GM19397 (cell line): ENCODE measurements around the gene NMU.
"Not testable (repeated sequence)": the region's sequence is repeated elsewhere in the genome, so short reads cannot be mapped to it uniquely, and the experiment has no call there.

Source experiments
- ATAC-seq: cut with Tn5 transposase; IDR thresholded peaks from one replicate; pipeline ENCODE4 v1.9.1; 2021; ENCODE audit warnings: mild to moderate bottlenecking, moderate library complexity; ENCODE audit not compliant: unreplicated experiment

The NMU gene

GRCh38 chr4:55635741-55636655 lies at the start of gene NMU:
Gene NMU (minus strand): TSS chr4:55636298. CDS start chr4:55636192, 106 bp downstream.
- peak; percentile 66 for ATAC-seq

DNA sequence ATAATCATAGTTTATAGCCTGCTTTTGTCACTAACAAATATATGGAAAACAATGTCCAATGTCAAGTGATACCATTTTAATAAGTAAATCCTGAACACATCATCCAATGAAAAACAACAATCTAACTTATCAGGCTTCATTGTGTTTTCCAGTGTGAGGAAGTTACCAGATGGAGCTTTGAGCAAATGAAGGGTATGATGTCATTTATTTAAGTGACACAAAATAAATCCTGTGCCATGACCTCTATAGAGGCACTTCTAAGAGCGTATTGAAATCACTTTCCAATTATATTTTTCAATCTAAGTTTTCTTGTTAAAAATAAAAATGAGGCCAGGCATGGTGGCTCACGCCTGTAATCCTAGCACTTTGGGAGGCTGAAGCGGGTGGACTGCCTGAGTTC lies 48.2 kb upstream of the NMU start:
- no peak for ATAC-seq

- not testable (repeated sequence) for ATAC-seq
These were observed 46.7 kb upstream of the NMU start for GRCh38 chr4:55682797-55683196.

DNA sequence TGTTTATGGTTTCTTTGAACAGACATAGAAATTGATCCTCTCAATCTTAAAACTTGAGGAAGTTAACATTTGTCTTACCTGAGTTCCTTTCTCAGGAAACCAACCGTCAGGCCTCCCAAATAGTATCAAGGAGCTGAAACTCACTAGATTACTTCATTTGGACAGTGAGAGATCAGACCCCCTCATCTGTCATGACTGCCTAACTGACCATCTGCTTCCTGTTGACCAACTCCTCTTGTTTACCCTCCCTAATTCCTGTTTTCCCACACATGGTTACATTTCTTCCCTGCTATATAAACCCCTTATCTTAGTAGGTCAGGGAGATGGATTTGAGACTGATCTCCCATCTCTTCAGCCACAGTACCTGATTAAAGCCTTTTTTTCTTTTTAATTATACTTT lies 46.2 kb upstream of the NMU start:
- ATAC-seq = no peak

DNA sequence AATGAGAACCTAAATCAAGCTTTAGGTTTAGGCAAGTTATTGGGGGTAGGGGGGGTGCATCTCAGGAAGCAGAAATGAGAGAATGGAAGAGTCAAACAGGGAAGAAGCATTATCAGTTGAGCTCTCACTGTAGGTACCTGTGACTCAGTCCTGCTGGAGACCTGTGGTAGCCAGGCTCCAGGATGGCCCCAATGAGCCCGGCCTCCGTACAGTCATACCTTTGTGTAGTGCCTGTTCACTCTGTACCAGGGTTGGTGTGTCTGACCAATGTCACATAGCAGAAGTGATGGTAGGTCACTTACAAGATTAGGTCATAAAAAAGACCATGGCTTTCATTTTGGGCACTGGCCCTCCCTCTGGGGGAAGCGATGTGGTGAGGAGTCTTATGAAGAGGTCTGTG lies 45.3 kb upstream of the NMU start:
- no peak for ATAC-seq

DNA sequence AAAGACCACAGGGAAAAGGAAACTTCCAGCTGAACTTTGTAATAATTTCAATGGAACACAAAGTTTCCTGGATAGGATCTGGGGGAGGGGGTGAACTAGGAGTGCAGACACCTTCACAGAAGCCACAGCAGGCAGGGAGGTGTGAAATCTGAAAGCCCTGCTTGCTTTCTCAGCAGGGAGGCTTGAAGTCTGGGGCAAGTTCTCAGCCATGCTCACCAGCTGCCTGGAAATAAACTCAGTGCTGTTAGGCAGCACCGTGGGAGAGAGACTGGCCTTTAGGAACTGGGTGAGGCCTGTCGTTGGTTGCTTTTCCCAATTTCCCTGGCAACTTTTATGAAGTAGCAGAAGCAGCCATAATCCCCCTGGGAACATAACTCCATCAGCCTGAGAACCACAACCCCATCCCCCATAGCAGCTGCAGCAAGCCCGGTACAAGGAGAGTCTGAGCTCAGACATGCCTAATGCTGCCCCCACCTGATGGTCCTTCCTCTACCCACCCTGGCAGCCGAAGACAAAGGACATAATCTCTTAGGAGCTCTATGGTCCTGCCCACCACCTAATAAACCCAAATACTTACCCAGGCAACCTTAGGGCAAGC lies 39.2 kb upstream of the NMU start:
- no peak for ATAC-seq

DNA sequence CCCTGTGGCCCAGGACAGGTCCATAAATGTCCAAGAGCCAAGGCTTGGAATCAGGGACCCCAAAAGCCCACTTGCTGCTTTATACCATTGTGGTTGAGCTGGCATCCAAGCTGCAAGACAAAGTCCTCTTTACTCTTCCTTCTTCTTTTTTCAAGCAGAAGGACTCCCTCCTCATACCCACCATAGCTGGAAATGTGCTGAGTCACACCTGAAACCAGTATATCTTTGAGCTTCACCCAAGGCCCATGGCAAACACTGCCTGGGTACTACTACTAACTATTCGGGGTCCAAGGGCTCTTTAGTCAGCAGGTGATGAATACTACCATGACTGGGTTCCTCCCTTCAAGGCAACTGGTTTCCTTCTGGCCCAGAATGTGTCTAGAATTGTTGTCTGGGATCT lies 37.3 kb upstream of the NMU start:
- ATAC-seq = no peak

DNA sequence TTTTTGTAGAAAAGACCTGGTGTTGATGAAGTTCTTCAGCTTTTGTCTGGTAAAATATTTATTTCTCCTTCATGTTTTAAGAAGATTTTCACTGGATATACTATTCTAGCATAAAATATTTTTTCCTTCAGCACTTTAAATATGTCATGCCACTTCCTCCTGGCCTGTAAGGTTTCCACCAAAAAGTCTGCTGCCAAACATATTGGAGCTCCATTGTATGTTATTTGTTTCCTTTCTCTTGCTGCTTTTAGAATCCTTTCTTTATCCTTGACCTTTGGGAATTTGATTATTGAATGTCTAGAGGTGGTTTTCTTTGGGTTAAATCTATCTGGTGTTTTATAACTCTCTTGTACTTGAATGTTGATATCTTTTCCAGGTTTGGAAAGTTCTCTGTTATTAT lies 35.6 kb upstream of the NMU start:
- no peak for ATAC-seq

DNA sequence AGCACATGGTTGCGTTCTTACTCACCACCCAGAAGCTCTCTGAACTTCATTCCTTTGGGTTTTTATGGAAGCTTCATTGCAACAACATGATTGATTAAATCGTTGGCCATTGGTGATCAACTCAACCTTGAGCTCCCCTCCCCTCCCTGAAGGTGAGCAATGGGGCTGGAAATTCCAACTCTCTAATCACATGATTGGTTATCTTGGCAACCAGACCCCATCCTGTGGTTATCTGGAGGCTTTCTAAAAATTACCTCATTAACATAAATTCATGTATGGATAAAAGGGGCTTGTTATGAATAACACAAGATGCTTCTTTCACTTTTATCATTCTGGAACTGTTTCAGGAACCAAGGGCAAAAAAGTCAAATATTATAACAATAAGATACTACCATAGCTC lies 34.6 kb upstream of the NMU start:
- ATAC-seq = no peak

GRCh38 chr4:55668449-55668848 lies 32.4 kb upstream of the NMU start:
- no peak for ATAC-seq

GRCh38 chr4:55666535-55666934 lies 30.4 kb upstream of the NMU start:
- ATAC-seq = no peak

- ATAC-seq = no peak
These were observed 27.0 kb upstream of the NMU start for GRCh38 chr4:55663145-55663544.

DNA sequence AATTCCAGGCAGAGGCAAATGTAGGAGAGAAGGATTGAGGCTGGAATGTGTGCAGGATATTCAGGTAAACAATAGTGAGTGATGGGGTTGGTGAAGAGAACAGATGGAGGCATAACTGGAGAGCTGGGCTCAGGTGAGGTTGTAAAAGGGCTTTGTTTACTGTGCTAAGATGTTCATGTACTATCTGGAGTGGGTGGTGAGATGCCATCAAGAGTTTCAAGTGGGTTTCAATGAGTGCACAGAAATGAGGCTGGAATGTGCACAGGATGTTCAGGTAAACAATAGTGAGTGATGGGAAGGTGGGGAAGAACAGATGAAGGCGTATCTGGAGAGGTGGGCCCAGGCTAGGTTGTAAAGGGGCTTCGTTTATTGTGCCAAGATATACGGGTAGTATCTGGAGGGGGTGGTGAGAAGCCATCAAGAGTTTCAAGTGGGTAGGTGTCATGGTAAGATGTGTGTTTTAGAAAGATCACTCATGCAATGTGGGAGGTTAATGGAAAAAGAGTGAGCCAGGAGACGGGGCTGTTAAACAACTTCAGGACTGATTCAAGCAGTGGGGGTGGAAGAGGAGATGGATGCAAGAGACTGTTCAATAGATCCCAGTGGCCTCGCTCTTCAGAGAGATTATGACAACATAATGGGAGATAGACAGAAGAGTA lies 25.4 kb upstream of the NMU start:
- ATAC-seq = no peak

- no peak for ATAC-seq
These were observed 22.6 kb upstream of the NMU start for GRCh38 chr4:55658657-55659056.

GRCh38 chr4:55654131-55654530 lies 18.0 kb upstream of the NMU start:
- ATAC-seq = no peak

- ATAC-seq = no peak
These were observed 14.4 kb upstream of the NMU start for GRCh38 chr4:55650483-55650882.

- no peak for ATAC-seq
These were observed 1.2 kb upstream of the NMU start for GRCh38 chr4:55637272-55637820.

GRCh38 chr4:55636656-55636999 lies 530 bp upstream of the NMU start:
- ATAC-seq = no peak

GRCh38 chr4:55635282-55635681 lies 816 bp downstream of the NMU start:
- no peak for ATAC-seq

GRCh38 chr4:55634417-55635128 lies 1.5 kb downstream of the NMU start:
- ATAC-seq = no peak

DNA sequence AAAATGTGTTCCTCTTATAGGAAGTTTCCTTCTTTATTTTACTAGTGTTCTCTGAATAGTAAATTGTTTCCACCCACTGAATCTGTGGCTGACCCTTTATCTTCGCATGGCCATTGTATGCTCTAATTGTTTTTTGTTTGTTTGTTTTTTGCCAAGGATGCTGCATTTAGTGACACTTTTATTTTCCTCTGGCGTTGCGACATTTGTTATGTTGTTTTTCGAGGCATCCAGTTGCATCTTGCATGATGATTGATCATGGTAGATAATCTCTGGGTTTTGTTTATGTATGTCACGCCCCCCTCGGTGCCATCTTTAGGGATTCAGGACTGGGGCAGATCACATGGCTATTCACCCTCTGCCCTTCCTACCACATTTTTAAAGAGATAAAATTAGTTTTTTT lies 2.2 kb downstream of the NMU start:
- no peak for ATAC-seq
